GM10248 (cell line): ENCODE measurements around the gene LHPP.

ENCODE experiments used
- CTCF ChIA-PET: fragments of 300-600 bp; sonication (Branson Sonifier 250); formaldehyde crosslinking; extraction: SDS; loops from one replicate; lab custom pipeline; 2021; ENCODE audit warnings: antibody characterized with exemption; lab: Yijun Ruan, JAX
- POLR2A ChIA-PET: fragments of 350-650 bp; sonication (Branson Sonifier 250); formaldehyde crosslinking; extraction: SDS; loops from one replicate; lab custom pipeline; 2020; ENCODE audit warnings: antibody characterized with exemption; lab: Yijun Ruan, JAX
- DNase-seq: peaks from one replicate; pipeline ENCODE4 v3.0.0; 2012; ENCODE audit errors: extremely low spot score
- CTCF ChIP-seq: IDR thresholded peaks from 2 replicates; pipeline ENCODE4 v1.5.1; 2012; ENCODE audit warnings: mild to moderate bottlenecking, low read depth; ENCODE audit errors: extremely low read depth, missing control alignments, control extremely low read depth

The LHPP gene

GRCh38 chr10:124603376-124604213 is 142.0 kb downstream of the LHPP start:
- no peak for TF ChIP-seq CTCF
- no peak for DNase-seq
- POLR2A ChIA-PET, result no interaction called here
- CTCF ChIA-PET, result interaction anchor here (1.0 to 1.2 kb wide), 2 partner anchors 138 to 153 kb away, joined by 3 read pairs; no protein-coding TSS in a partner anchor

GRCh38 chr10:124604214-124605000 is 142.8 kb downstream of the LHPP start:
- TF ChIP-seq CTCF, result no peak
- DNase-seq, result no peak
- CTCF ChIA-PET, result interaction anchor here (1.0 kb wide), 1 partner anchor 137 kb away, joined by 3 read pairs; no protein-coding TSS in a partner anchor
- POLR2A ChIA-PET, result interaction anchor here (0.5 kb wide), 1 partner anchor 108 kb away, joined by 3 read pairs; no protein-coding TSS in a partner anchor

GRCh38 chr10:124605001-124605370 is 143.4 kb downstream of the LHPP start:
- DNase-seq, result no peak
- ChIA-PET CTCF (no interaction called here), POLR2A (no interaction called here)
- TF ChIP-seq CTCF, result no peak

GRCh38 chr10:124605481-124605855 is 143.8 kb downstream of the LHPP start:
- no peak for DNase-seq
- TF ChIP-seq CTCF, result no peak
- POLR2A ChIA-PET, result no interaction called here
- CTCF ChIA-PET, result no interaction called here

- ChIA-PET POLR2A (no interaction called here), CTCF (no interaction called here)
- TF ChIP-seq CTCF, result no peak
- DNase-seq, result no peak
Measured at GRCh38 chr10:124605856-124606812, 144.5 kb downstream of the LHPP start.

GRCh38 chr10:124606822-124607221 is 145.2 kb downstream of the LHPP start:
- DNase-seq, result no peak
- TF ChIP-seq CTCF, result no peak
- CTCF ChIA-PET, result no interaction called here
- POLR2A ChIA-PET, result no interaction called here
